Stimulated activated CD4-positive, alpha-beta T cell treated with anti-CD3 and anti-CD28 coated beads, Interleukin-15, amount 100 ng/mL, for 24 hours (primary cell): Measurements from ENCODE around the gene RBBP8.
"Not testable (repeated sequence)": the region's sequence is repeated elsewhere in the genome, so short reads cannot be mapped to it uniquely, and the experiment has no call there.

ENCODE experiments used
- DNase-seq: peaks from one replicate; pipeline ENCODE4 v3.0.0-alpha.2; 2020

RBBP8 gene

GRCh38 chr18:22933206-22933965, at the start of gene RBBP8:
Gene RBBP8 (plus strand): TSS chr18:22933328. CDS start chr18:22936852, 3,524 bp downstream.
- peak; percentile 89 for DNase-seq

GRCh38 chr18:22883827-22884226, 49.3 kb upstream of the RBBP8 start:
- no peak for DNase-seq

- DNase-seq: not testable (repeated sequence)
These were observed 47.4 kb upstream of the RBBP8 start for GRCh38 chr18:22885694-22886093.

- no peak for DNase-seq
These were observed 33.7 kb upstream of the RBBP8 start for GRCh38 chr18:22899421-22899820.

GRCh38 chr18:22900558-22901238, 32.4 kb upstream of the RBBP8 start:
- no peak for DNase-seq

GRCh38 chr18:22902093-22902492, 31.0 kb upstream of the RBBP8 start:
- no peak for DNase-seq

- not testable (repeated sequence) for DNase-seq
These were observed 29.9 kb upstream of the RBBP8 start for GRCh38 chr18:22903248-22903647.

- DNase-seq: no peak
These were observed 21.0 kb upstream of the RBBP8 start for GRCh38 chr18:22912149-22912548.

GRCh38 chr18:22912835-22913234, 20.3 kb upstream of the RBBP8 start:
- DNase-seq: no peak

- no peak for DNase-seq
These were observed 19.3 kb upstream of the RBBP8 start for GRCh38 chr18:22913861-22914260.

GRCh38 chr18:22914633-22915032, 18.5 kb upstream of the RBBP8 start:
- DNase-seq: no peak

- no peak for DNase-seq
These were observed 17.8 kb upstream of the RBBP8 start for GRCh38 chr18:22915337-22915736.

GRCh38 chr18:22921772-22922171, 11.4 kb upstream of the RBBP8 start:
- DNase-seq: no peak

- DNase-seq: no peak
These were observed 8.5 kb upstream of the RBBP8 start for GRCh38 chr18:22924589-22924988.

GRCh38 chr18:22926454-22926853, 6.7 kb upstream of the RBBP8 start:
- no peak for DNase-seq

GRCh38 chr18:22928339-22928738, 4.8 kb upstream of the RBBP8 start:
- no peak for DNase-seq

- peak; percentile 88 for DNase-seq
These were observed 2.9 kb upstream of the RBBP8 start for GRCh38 chr18:22930089-22930713.

GRCh38 chr18:22932885-22933205, 283 bp upstream of the RBBP8 start:
- DNase-seq: no peak

GRCh38 chr18:22933966-22934423, 867 bp downstream of the RBBP8 start:
- no peak for DNase-seq

GRCh38 chr18:22934789-22935188, 1.7 kb downstream of the RBBP8 start:
- no peak for DNase-seq

GRCh38 chr18:22935431-22935830, 2.3 kb downstream of the RBBP8 start:
- DNase-seq: no peak

- no peak for DNase-seq
These were observed 3.4 kb downstream of the RBBP8 start for GRCh38 chr18:22936515-22936914.

- DNase-seq: no peak
These were observed 6.5 kb downstream of the RBBP8 start for GRCh38 chr18:22939649-22940048.

- no peak for DNase-seq
These were observed 10.7 kb downstream of the RBBP8 start for GRCh38 chr18:22943847-22944246.
